ENCODE data around the gene PIF1. TPM values are rescaled to one million over a fixed set of nuclear protein-coding genes. Genes with fewer than 3 reads are reported as not detected.

The PIF1 gene
- total and polyA plus RNA-seq, 8 donors = 0.46 to 58.8 (median 2.4) TPM

DNA sequence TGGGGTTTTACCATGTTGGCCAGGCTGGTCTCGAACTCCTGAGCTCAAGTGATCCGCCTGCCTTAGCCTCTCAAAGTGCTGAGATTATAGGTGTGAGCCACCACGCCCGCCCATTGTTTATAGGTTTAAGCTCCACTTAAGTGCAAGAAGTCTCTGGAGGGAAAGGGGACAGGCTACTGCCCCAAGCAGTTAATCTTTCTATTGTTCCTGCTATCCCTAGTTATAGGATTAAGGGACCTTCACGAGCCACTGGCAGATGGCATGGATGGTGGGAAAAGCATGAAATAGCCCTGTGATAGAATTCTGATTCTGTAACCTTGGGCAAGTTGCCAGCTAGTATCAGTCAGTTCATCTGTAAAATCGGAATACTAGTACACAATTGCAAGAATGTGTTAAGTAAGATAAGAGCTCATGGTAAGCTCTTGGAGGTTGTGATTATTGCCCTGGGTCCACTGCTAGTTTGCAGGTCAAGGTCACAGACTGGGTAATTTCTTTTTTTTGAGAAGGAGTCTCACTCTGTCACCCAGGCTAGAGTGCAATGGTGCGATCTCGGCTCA lies 44.8 kb downstream of the PIF1 start:
- no peak for DNase-seq
- H3K9me3 ChIP-seq = no peaks in the 10 kb centered on the region
- no peak overlapping the region for H3K27ac ChIP-seq
- no peak overlapping the region for H3K4me3 ChIP-seq
- peaks cover 9 to 16% (median 12%) of the 10 kb centered on the region in 4 donors for H3K4me1 ChIP-seq
- H3K27me3 ChIP-seq = peaks cover 0 to 11% (median 9%) of the 10 kb centered on the region in 3 donors
- TF ChIP-seq EP300 (IDR thresholded peaks at IDR 0.05) (no peak), CTCF (IDR thresholded peaks at IDR 0.05) (no peak)
- 71 to 79% (median 75%) methylated on average over 8 of the region's 8 CpGs for WGBS, 5 donors
- no peaks in the 10 kb centered on the region for H3K36me3 ChIP-seq
- intact Hi-C loops (cut with DNase I; ENCODE audit: low total_unique reads) = no loop called here

DNA sequence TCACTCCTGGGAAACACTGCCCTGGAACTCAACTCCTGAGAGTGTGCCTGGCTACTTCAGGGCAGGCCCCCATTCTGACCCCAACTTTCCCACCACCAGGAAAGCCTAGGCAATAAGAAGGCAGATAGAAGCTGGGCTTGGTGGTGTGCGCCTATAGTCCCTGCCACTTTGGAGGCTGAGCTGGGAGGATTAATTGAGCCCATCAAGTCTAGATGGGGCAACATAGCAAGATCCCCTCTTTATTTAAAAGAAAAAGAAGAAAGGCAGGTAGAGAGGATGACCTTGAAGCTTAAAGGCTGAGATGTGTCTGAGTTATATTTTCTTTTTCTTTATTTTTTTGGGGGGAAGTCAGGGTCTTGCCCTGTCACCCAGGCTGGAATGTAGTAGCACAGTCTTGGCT lies 45.8 kb downstream of the PIF1 start:
- no peak overlapping the region for H3K4me3 ChIP-seq
- H3K27me3 ChIP-seq = peaks cover 0 to 19% (median 16%) of the 10 kb centered on the region in 3 donors
- no peak overlapping the region for H3K27ac ChIP-seq
- TF ChIP-seq EP300 (IDR thresholded peaks at IDR 0.05) (no peak), POLR2A (IDR thresholded peaks at IDR 0.05) (no peak)
- WGBS, 5 donors = 94 to 100% (median 100%) methylated on average over 1 of the region's 1 CpG
- H3K9me3 ChIP-seq = no peaks in the 10 kb centered on the region
- H3K36me3 ChIP-seq = no peaks in the 10 kb centered on the region
- peaks cover 9 to 16% (median 13%) of the 10 kb centered on the region in 4 donors for H3K4me1 ChIP-seq
- DNase-seq = no peak
- intact Hi-C loops (cut with DNase I; ENCODE audit: low total_unique reads) = no loop called here

GRCh38 chr15:64779024-64779423 lies 46.4 kb downstream of the PIF1 start:
- no peak for DNase-seq
- Histone ChIP-seq H3K36me3 (no peaks in the 10 kb centered on the region), H3K4me1 (peaks cover 9 to 17% (median 13%) of the 10 kb centered on the region in 4 donors), H3K4me3 (no peak overlapping the region), H3K9me3 (no peaks in the 10 kb centered on the region), H3K27ac (no peak overlapping the region), H3K27me3 (peaks cover 0 to 25% (median 23%) of the 10 kb centered on the region in 3 donors)
- no peak for TF ChIP-seq POLR2A (IDR thresholded peaks at IDR 0.05)
- TF ChIP-seq EP300 (IDR thresholded peaks at IDR 0.05) = no peak
- TF ChIP-seq POLR2AphosphoS5 (IDR thresholded peaks at IDR 0.05) = no peak
- TF ChIP-seq CTCF (IDR thresholded peaks at IDR 0.05) = no peak
- intact Hi-C loops (cut with DNase I; ENCODE audit: low total_unique reads) = no loop called here
- 57 to 74% (median 70%) methylated on average over 2 of the region's 2 CpGs for WGBS, 5 donors

- Histone ChIP-seq H3K9me3 (no peaks in the 10 kb centered on the region), H3K27me3 (peaks cover 0 to 37% (median 24%) of the 10 kb centered on the region in 3 donors), H3K4me1 (peaks cover 9 to 35% (median 22%) of the 10 kb centered on the region in 4 donors), H3K27ac (peak overlapping the region in 4 of 5 donors; percentile 82 to 92 (median 85)), H3K36me3 (no peaks in the 10 kb centered on the region), H3K4me3 (peak overlapping the region; percentile 72 to 80 (median 78))
- DNase-seq = no peak
- 40 to 53% (median 44%) methylated on average over 25 of the region's 25 CpGs for WGBS, 5 donors
- TF ChIP-seq CTCF (IDR thresholded peaks at IDR 0.05) = no peak
- no peak for TF ChIP-seq EP300 (IDR thresholded peaks at IDR 0.05)
- no peak for TF ChIP-seq POLR2AphosphoS5 (IDR thresholded peaks at IDR 0.05)
- TF ChIP-seq POLR2A (IDR thresholded peaks at IDR 0.05) = no peak
- intact Hi-C loops (cut with DNase I; ENCODE audit: low total_unique reads) = no loop called here
Measured at GRCh38 chr15:64776402-64776786, 49.1 kb downstream of the PIF1 start.
